T47D (cell line): ENCODE data around the gene RNU6-9.

Experiments used
- DNase-seq, 2 experiments: peaks; one replicate each; pipeline versions ENCODE4 v3.0.0 to v3.0.0-alpha.2; 2011 to 2012; ENCODE audit warnings: low read depth in 1 of 2, low spot score in 1 of 2
- JUND ChIP-seq: IDR thresholded peaks from 2 replicates; pipeline ENCODE4 v1.6.1; 2012; ENCODE audit warnings: low read depth
- in situ Hi-C: cut with HindIII; loops from 2 replicates; pipeline ENCODE4 v1.10.0; 2016; ENCODE audit warnings: low sequenced_read_pairs, low pct_unique_long_range_greater_than_20kb

The RNU6-9 gene

DNA sequence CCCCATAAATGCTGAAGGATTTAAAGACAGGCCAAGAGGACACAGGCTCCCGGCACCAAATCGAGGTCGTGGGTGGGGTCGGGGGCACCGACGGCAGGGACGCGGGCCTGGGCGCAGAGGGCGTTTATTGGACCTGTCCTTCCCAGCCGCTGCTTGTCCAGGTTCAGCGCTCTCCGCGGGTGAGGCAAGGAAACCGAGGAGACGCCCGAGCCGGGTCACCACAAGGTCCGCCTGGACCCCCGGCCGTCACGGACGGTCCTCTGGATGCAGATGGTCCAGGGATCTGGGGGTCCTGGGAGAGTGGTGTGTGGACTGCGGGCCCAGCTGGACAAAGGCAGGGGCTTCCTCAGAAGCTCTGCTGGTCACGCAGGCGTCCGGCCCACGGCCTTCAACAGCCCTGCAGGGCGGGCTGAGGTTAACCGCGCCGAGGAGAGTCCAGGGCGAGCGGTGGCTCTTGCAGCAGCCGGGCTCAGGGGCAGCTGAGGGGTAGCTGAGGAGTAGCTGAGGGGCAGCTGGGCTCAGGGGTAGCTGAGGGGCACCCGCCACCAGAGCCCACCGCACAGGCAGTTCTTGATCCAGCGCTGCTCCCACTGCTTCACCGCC, 25.3 kb upstream of the RNU6-9 start:
- no peak for TF ChIP-seq JUND
- in situ Hi-C loops: no loop called here
- no peak for DNase-seq

DNA sequence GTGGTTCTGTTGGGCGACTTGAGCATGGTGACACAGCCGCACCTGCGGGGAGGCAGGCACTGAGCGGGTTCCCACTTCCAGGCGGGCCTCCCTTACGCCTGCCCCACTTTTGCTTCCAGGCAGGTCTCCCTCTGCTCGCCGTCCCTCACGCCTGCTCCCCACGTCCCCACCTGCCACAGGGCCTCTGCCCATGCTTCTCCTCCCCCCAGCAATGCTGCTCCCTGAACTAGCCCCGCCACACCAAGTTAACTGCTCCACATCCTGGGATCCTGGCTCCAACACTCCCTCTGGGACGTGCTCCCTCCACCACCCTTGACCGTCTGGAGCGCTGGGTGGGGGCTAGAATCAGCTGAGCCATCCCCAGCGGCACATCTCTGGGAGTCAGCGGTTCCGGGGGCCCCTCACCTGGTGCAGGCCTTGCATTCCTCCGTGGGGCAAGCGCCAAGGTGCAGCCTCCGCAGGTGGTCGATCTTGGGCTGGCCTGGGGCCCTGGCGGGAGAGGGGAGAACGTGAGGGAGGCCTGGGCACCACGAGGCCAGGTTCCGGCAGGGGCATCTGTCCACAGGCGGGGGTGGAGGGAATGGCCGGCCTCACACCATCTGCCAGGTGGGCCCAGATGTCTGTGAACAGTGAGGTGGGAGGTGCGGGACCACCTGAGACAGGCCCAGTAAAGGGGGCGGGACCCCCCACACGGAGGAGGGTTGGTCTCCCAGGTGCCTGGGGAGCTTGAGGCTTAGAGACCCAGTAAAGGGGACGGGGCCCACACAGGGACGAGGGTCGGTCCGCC, 24.6 kb upstream of the RNU6-9 start:
- no peak for TF ChIP-seq JUND
- DNase-seq: no peak
- in situ Hi-C loops: no loop called here

DNA sequence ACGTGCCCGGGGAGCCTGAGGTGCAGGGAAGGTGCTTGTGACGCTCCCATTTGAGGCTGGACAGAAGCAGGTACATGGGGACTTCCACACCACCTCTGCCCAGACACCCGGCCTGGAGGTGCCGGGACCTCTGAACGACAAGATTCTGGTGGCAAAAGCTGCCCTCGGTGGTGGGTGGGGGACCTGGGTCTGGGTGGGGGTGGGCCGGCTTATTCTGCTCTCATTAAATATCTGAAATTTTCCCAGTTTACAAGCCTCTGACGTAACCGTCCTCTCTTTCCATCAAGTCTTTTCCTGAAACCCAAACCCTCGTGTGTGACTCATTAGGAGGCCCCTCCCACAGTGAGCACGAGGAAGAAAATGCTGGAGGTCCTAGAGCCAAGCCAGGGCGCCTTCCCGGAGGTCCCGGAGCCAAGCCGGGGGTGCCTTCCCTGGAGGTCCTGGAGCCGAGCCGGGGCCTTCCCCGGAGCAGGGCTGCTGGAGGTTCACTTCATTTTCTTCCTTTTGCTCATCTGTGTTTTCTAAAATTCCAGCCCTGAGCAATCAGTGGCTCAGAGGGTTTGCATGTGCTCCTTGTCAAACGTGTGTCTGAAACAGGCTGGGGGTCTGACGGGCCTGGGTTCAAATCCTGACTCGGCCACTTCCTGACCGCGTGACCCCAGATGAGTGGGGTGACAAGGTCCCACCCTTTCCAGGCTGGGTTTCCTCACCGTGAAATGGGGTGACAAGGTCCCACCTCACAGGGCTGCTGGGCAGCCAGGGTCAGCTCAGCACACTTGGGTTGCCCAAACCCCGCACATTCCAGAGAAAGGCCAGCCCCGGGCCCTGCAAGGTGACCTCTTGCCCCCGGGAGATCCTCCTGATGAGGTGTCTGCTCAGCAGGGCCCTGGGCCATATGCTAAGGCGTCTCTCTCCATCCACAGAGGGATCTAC, 23.8 kb upstream of the RNU6-9 start:
- TF ChIP-seq JUND: no peak
- in situ Hi-C loops: no loop called here
- DNase-seq: no peak

DNA sequence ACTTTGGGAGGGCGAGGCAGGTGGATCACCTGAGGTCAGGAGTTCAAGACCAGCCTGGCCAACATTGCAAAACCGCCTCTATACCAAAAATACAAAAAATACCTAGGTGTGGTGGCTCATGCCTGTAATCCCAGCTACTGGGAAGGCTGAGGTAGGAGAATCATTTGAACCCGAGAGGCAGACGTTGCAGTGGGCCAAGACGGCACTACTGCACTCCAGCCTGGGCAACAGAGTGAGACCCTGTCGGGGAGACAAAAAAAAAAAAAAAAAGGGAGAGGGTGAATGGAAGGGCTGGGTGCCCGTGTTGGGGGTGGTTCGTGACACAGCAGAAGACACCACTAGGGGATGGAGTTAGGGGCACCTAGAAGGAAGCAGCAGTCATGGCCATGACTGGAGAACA, 23.0 kb upstream of the RNU6-9 start:
- in situ Hi-C loops: no loop called here
- no peak for DNase-seq
- no peak for TF ChIP-seq JUND

DNA sequence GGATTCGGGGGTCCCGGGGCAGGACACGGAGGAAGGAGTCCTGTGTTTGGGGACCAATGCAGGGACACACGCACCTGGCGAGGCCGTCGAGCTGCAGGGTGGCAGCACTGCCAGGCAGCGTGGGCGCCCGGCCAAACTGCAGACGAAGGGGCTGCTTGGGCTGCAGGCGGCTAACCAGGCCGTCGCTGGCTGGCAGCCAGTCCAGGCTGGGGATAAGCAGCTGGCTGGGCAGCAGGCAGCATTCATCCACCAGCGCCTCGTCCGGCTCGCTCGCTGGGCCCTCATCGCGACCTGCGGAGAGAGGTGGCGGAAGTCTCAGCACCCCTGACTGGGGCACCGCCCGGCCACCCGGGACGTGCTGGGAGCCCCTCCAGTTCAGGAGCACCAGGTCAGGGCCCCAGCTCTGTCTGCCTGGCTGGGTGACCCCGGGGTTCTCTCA, 22.3 kb upstream of the RNU6-9 start:
- in situ Hi-C loops: no loop called here
- TF ChIP-seq JUND: no peak
- DNase-seq: no peak

DNA sequence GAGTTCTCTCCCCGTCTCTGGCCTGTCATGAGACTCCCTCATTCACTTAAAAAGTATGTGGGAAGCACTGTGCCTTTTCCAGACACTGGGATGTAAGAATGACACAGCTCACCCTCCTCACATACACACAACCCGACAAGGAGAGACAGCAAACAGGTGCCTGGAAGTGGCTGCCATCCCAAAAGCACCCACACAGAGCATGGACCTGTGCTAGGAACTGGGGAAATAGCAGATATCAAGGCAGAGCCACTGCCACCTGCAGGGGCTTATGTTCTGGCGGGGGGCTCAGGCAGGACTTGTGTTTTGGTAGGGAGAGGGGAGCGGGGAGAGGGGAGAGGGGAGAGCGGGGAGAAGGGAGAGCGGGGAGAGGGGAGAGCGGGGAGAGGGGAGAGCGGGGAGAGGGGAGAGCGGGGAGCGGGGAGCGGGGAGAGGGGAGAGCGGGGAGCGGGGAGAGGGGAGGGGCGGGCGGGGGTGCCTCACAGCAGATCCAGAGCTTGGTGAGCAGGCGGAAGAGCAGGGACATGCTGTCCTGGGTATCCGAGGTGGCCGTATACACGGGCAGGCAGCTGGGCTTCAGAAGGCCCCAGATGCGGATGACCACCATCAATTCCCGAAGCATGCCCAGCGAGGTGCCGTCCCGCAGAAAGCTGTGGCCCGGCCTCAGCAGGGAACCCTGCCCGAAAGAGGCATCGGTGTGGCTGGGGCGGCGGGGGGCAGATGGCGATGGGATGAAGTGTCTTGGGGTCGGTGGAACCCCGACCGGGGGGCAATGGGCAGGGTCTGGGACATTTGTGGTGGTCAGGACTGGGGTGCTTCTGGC, 21.6 kb upstream of the RNU6-9 start:
- in situ Hi-C loops: no loop called here
- no peak for DNase-seq
- no peak for TF ChIP-seq JUND

DNA sequence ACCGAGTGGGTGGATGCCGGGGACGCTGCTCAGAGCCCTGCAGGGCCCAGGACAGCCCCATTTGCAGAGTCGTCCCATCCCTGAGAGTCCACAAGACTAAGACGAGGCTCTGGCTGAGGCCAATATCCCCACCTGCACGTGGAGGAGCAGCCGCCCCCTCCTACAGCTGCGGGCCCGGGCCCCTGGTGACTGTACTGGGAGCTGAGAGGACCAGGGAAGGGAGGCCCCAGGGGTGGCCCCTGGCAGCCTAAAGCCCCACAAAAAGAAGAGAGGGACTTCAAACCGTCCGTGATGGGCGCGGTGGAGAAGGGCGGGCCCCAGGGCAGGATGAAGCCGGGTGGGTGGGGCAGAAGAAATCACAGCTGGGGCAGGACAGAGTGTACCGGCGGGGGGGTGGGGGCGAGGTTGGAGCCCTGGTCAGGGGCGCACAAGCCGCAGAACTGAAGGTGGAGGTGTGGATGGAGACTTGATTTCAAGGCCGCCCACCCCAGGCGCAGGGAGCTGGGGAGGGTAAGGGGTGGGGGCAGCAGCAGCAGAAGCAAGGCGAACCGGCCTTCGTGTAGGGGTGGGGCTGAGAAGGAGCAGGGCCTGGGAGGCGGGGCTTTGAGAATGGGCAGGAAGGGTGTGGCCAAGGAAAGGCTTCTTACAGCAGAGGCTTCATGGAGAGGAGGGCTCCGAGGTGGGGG, 20.9 kb upstream of the RNU6-9 start:
- DNase-seq: peak in 1 of 2 experiments; percentile 60
- in situ Hi-C loops: no loop called here
- TF ChIP-seq JUND: no peak

DNA sequence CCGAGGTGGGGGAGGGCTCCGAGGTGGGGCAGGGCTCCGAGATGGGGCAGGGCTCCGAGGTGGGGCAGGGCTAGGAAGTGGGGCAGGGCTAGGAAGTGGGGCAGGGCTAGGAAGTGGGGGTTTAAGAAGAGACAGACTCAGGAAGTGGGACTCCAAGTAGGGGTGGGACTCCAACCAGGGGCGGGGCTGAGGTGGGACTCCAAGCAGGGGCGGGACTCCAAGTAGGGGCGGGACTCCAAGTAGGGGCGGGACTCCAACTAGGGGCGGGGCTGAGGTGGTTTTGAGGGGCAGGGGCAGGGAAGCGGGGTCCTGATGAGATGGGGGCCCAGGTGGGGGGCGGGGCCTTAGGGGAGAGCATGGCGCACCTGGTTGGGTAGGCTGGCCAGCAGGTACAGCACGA, 20.2 kb upstream of the RNU6-9 start:
- no peak for TF ChIP-seq JUND
- in situ Hi-C loops: no loop called here
- DNase-seq: peak in 1 of 2 experiments; percentile 53

DNA sequence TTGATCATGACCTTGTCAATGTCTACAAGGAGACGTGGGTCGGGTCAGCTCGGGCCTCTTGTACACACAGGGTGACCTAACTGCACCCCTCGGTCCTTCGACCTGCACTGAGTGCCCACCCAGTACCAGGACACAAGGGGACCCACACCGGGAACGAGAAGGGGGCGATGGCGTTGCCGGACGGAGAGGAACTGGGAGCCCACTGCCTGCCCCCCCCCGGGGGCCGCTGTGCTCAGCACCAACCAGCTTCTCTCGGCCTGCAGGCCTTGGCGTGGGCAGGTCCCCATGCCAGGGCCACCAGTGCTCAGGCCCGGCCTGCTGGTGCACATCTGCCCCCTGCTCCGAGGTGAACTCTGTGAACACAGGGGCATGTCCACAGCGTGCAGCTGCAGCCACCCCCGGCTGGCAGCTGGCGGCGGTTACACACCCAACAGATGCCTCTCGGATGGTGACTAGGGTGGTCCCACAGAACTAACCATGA, 19.7 kb upstream of the RNU6-9 start:
- no peak for TF ChIP-seq JUND
- in situ Hi-C loops: no loop called here
- no peak for DNase-seq

DNA sequence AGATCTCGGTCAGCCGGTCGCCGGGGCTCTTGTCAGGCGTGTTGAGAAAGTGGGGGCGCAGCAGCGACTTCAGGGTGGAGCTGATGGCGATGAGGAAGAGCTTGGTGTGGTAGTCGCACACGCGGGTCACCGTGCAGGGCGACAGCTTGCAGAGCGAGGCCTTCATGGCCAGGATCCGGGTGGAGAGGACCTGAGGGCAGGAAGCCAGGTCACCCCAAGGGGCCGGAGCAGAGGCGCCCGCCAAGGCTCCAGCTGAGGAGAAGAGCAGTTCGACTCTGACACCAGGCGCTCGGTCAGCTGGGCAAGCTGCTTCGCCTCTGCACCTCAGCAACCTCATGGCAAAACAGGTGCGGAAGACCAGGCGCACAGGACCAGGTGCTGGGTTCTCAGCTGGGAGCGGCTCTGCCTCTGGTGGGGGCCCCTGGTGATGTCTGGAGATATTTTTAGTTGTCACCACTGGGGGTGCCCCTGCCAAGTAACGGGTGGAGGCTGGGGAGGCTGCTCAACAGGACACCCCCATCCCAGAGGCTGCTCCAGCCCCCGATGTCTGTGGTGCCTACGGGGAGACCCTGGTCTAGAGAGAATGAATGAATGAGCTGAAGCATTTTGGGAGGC, 17.9 kb upstream of the RNU6-9 start:
- in situ Hi-C loops: no loop called here
- TF ChIP-seq JUND: no peak
- DNase-seq: no peak

DNA sequence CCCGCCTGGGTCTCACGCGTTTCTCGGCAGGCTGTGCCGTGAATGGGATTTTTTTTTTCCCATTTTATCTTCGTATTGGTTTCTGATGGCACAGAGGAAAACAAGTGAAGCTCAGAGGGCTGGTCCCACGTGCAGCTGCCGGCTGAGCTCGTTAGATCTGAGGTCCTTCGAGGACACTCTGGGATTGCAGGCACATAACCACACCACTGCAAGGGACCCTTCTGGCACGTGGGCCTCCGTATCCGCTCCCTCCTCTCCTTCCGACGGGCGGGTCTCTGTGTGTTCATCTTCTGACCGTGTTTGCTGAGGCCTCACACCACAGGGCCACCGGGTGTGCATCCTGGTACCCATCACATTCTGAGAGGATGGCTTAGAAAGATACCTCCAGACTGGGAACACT, 17.2 kb upstream of the RNU6-9 start:
- TF ChIP-seq JUND: no peak

More for the DNA sequence above, 17.2 kb upstream of the RNU6-9 start:
- no peak for DNase-seq
- in situ Hi-C loops: no loop called here
